Transverse colon (tissue), 4 donors: ENCODE measurements around the gene VAV2. TPM values are rescaled to one million over a fixed set of nuclear protein-coding genes. Genes with fewer than 3 reads are reported as not detected.

Experiments used
- DNase-seq: peaks from one replicate; pipeline ENCODE4 v3.0.0-alpha.2; 2019
- H3K27ac ChIP-seq, 4 donors: fragments of 200-600 bp; sonication (generic); 2 replicates each; pipeline ENCODE4 v1.5.1; 2016 to 2018; ENCODE audit warnings: inconsistent platforms in 4 of 4
- H3K27me3 ChIP-seq: fragments of 200-600 bp; sonication (generic); 2 replicates; pipeline ENCODE4 v1.5.1; 2017; ENCODE audit warnings: inconsistent platforms
- H3K36me3 ChIP-seq, 4 donors: fragments of 200-600 bp; sonication (generic); 2 replicates each; pipeline ENCODE4 v1.5.1; 2017 to 2019; ENCODE audit warnings: inconsistent platforms in 4 of 4
- H3K4me1 ChIP-seq, 4 donors: fragments of 200-600 bp; sonication (generic); 2 replicates each; pipeline ENCODE4 v1.5.1; 2017 to 2020; ENCODE audit warnings: inconsistent platforms in 4 of 4
- H3K4me3 ChIP-seq, 4 donors: fragments of 200-600 bp; sonication (generic); 1 replicate in 1 of 4; 2 replicates in 3 of 4; pipeline versions ENCODE4 v1.5.1 to v1.6.1; 2017 to 2019; ENCODE audit warnings: inconsistent platforms in 4 of 4
- H3K9me3 ChIP-seq, 2 donors: fragments of 200-600 bp; sonication (generic); 2 replicates each; pipeline ENCODE4 v1.5.1; 2017 to 2019; ENCODE audit warnings: inconsistent platforms in 2 of 2
- EP300 ChIP-seq: sonication (generic); formaldehyde crosslinking; IDR thresholded peaks from one replicate; pipeline ENCODE4 v1.6.1; 2017; ENCODE audit warnings: antibody characterized with exemption, low read depth
- POLR2A ChIP-seq: fragments of 450-650 bp; IDR thresholded peaks from one replicate; pipeline ENCODE4 v1.6.1; 2016; ENCODE audit warnings: antibody characterized with exemption, mild to moderate bottlenecking, moderate library complexity
- POLR2AphosphoS5 ChIP-seq, 3 donors: sonication (generic); formaldehyde crosslinking; IDR thresholded peaks; one replicate each; pipeline ENCODE4 v1.6.1; 2016; ENCODE audit warnings: antibody characterized with exemption in 3 of 3
- whole genome bisulfite sequencing, 2 donors: methylation state at CpG; one replicate each; pipeline ENCODE4 v1.1.5; 2018; ENCODE audit warnings: low coverage in 1 of 2; 5-methylcytosine and 5-hydroxymethylcytosine counted together
- in situ Hi-C, 4 donors: fragments of 200-750 bp; cut with MboI; loops; one replicate each; pipeline versions ENCODE4 v1.15.0 to v1.15.1; 2017; ENCODE audit warnings: low sequenced_read_pairs in 3 of 4, low pct_ligation_motif_present in 1 of 4, low pct_unique_long_range_greater_than_20kb in 1 of 4
- intact Hi-C: fragments of 100-400 bp; cut with DNase I; formaldehyde crosslinking; loops from one replicate; pipeline ENCODE4 v1.15.1; 2023; ENCODE audit warnings: low total_unique reads
- total RNA-seq, 4 donors: library from RNA; depleted of rRNA; stranded (reverse); fragments of >200 nt; gene quantifications; one replicate each; pipeline ENCODE4 v1.1.0, GENCODE V29; 2016
- TF ChIP-seq, protein P1 (sequence below), 5 experiments: fragments of 200-600 bp in 3 of 5; fragments of 450-650 bp in 2 of 5; sonication (generic) in 3 of 5; IDR thresholded peaks; 1 replicate in 2 of 5; 2 replicates in 3 of 5; pipeline ENCODE4 v1.5.1; 2016 to 2017; ENCODE audit warnings: antibody characterized with exemption in 5 of 5, inconsistent platforms in 3 of 5, mild to moderate bottlenecking in 2 of 5, moderate library complexity in 1 of 5

VAV2 gene
- total RNA-seq, 4 donors from 2014 or later: 8.2 to 52.4 (median 24.5) TPM

GRCh38 chr9:133791069-133791468 is 201.1 kb downstream of the VAV2 start:
- in situ Hi-C loops (loop anchor here in 3 of 4 donors (5.0 to 25.0 kb wide), 2 partner anchors 206 to 321 kb away; no protein-coding TSS in a partner anchor), intact Hi-C loops (loop anchor here (10.0 kb wide), 1 partner anchor 304 kb away; no protein-coding TSS in a partner anchor)
- Histone ChIP-seq H3K36me3 (no peaks in the 10 kb centered on the region), H3K4me3 (no peak overlapping the region), H3K27ac (no peak overlapping the region), H3K9me3 (no peaks in the 10 kb centered on the region), H3K4me1 (peaks cover 4 to 37% (median 29%) of the 10 kb centered on the region in 4 donors), H3K27me3 (no peaks in the 10 kb centered on the region)
- TF ChIP-seq POLR2AphosphoS5 (IDR thresholded peaks at IDR 0.05): no peak
- TF ChIP-seq EP300: no peak
- TF ChIP-seq, protein P1, sequence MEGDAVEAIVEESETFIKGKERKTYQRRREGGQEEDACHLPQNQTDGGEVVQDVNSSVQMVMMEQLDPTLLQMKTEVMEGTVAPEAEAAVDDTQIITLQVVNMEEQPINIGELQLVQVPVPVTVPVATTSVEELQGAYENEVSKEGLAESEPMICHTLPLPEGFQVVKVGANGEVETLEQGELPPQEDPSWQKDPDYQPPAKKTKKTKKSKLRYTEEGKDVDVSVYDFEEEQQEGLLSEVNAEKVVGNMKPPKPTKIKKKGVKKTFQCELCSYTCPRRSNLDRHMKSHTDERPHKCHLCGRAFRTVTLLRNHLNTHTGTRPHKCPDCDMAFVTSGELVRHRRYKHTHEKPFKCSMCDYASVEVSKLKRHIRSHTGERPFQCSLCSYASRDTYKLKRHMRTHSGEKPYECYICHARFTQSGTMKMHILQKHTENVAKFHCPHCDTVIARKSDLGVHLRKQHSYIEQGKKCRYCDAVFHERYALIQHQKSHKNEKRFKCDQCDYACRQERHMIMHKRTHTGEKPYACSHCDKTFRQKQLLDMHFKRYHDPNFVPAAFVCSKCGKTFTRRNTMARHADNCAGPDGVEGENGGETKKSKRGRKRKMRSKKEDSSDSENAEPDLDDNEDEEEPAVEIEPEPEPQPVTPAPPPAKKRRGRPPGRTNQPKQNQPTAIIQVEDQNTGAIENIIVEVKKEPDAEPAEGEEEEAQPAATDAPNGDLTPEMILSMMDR (IDR thresholded peaks at IDR 0.05): no peak
- no peak for TF ChIP-seq POLR2A
- no peak for DNase-seq
- 97% methylated on average over 13 of the region's 13 CpGs; no CpG with 5 or more reads in 1 of the 2 donors for WGBS, 2 donors

DNA sequence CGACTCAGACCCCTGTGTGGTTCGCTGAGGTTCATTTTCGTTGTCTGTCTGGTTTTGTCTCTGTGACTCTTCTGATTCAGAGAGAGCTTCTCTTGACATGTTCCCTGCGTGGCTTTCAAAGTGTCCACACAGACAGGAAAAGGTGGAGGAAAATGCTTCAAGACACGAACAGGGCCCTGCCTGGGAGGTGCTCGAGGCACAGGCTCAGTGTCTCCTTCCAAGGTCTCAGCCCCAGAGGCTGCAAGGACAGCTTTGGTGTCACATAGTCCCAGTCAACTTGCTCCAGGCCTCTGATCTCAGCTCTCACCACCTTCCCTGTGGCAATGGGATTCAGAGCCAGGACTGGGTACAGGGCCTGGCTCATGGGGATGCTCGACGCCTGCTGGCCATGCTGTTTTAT is 202.3 kb downstream of the VAV2 start:
- Histone ChIP-seq H3K27ac (peak overlapping the region; percentile 54 to 71 (median 68)), H3K27me3 (no peaks in the 10 kb centered on the region), H3K4me3 (no peak overlapping the region), H3K36me3 (no peaks in the 10 kb centered on the region), H3K9me3 (no peaks in the 10 kb centered on the region), H3K4me1 (peaks cover 4 to 37% (median 29%) of the 10 kb centered on the region in 4 donors)
- intact Hi-C loops (loop anchor here (10.0 kb wide), 1 partner anchor 305 kb away; no protein-coding TSS in a partner anchor), in situ Hi-C loops (loop anchor here in 3 of 4 donors (5.0 to 25.0 kb wide), 2 partner anchors 208 to 323 kb away; no protein-coding TSS in a partner anchor)
- DNase-seq: no peak
- WGBS, 2 donors: 46% methylated on average over 8 of the region's 8 CpGs; no CpG with 5 or more reads in 1 of the 2 donors
- TF ChIP-seq, protein P1 (IDR thresholded peaks at IDR 0.05): no peak
- no peak for TF ChIP-seq POLR2A
- no peak for TF ChIP-seq POLR2AphosphoS5 (IDR thresholded peaks at IDR 0.05)
- no peak for TF ChIP-seq EP300

GRCh38 chr9:133788819-133789717 is 203.1 kb downstream of the VAV2 start:
- peak overlapping the region; percentile 54 to 71 (median 68) for H3K27ac ChIP-seq
- no peaks in the 10 kb centered on the region for H3K27me3 ChIP-seq
- H3K36me3 ChIP-seq: no peaks in the 10 kb centered on the region
- 41% methylated on average over 31 of the region's 34 CpGs; no CpG with 5 or more reads in 1 of the 2 donors for WGBS, 2 donors
- no peak overlapping the region for H3K4me3 ChIP-seq
- TF ChIP-seq POLR2AphosphoS5 (IDR thresholded peaks at IDR 0.05) (peak in 1 of 3 donors; percentile 9), EP300 (no peak), POLR2A (peak; percentile 13)
- TF ChIP-seq, protein P1 (IDR thresholded peaks at IDR 0.05): peak in 2 of 5 experiments; percentile 39 to 51
- in situ Hi-C loops: loop anchor here in 2 of 4 donors (5.0 to 25.0 kb wide), 2 partner anchors 208 to 323 kb away; no protein-coding TSS in a partner anchor
- intact Hi-C loops: no loop called here
- peak; percentile 70 for DNase-seq
- no peaks in the 10 kb centered on the region for H3K9me3 ChIP-seq
- peaks cover 4 to 37% (median 29%) of the 10 kb centered on the region in 4 donors for H3K4me1 ChIP-seq
